ENCODE measurements around the gene ERGIC2.

The ERGIC2 gene

GRCh38 chr12:29329411-29329810 lies 51.6 kb downstream of the ERGIC2 start:
- Histone ChIP-seq H3K9me3 (ENCODE audit: control insufficient read depth in 2 of 2, low read length in 2 of 2) (no peaks in the 10 kb centered on the region), H3K27me3 (ENCODE audit: control insufficient read depth in 1 of 2, insufficient read depth in 2 of 2, low read length in 2 of 2) (no peaks in the 10 kb centered on the region), H3K4me1 (ENCODE audit: control insufficient read depth, insufficient read depth, low read length) (no peaks in the 10 kb centered on the region), H3K36me3 (ENCODE audit: control insufficient read depth in 2 of 2, insufficient read depth in 2 of 2, low read length in 2 of 2) (no peaks in the 10 kb centered on the region), H3K9ac (ENCODE audit: low read length in 2 of 2) (no peak overlapping the region), H3K27ac (ENCODE audit: low read length) (no peak overlapping the region), H3K4me3 (ENCODE audit: low read length in 2 of 2) (no peak overlapping the region)

- no peak overlapping the region for H3K27ac ChIP-seq (ENCODE audit: low read length)
- H3K36me3 ChIP-seq (ENCODE audit: control insufficient read depth in 2 of 2, insufficient read depth in 2 of 2, low read length in 2 of 2): no peaks in the 10 kb centered on the region
- H3K4me1 ChIP-seq (ENCODE audit: control insufficient read depth, insufficient read depth, low read length): no peaks in the 10 kb centered on the region
- H3K4me3 ChIP-seq (ENCODE audit: low read length in 2 of 2): no peak overlapping the region
- no peaks in the 10 kb centered on the region for H3K9me3 ChIP-seq (ENCODE audit: control insufficient read depth in 2 of 2, low read length in 2 of 2)
- H3K27me3 ChIP-seq (ENCODE audit: control insufficient read depth in 1 of 2, insufficient read depth in 2 of 2, low read length in 2 of 2): no peaks in the 10 kb centered on the region
- no peak overlapping the region for H3K9ac ChIP-seq (ENCODE audit: low read length in 2 of 2)
Observed at GRCh38 chr12:29322157-29322556, 58.8 kb downstream of the ERGIC2 start.

- H3K4me3 ChIP-seq (ENCODE audit: low read length in 2 of 2): no peak overlapping the region
- no peaks in the 10 kb centered on the region for H3K27me3 ChIP-seq (ENCODE audit: control insufficient read depth in 1 of 2, insufficient read depth in 2 of 2, low read length in 2 of 2)
- H3K4me1 ChIP-seq (ENCODE audit: control insufficient read depth, insufficient read depth, low read length): no peaks in the 10 kb centered on the region
- no peak overlapping the region for H3K9ac ChIP-seq (ENCODE audit: low read length in 2 of 2)
- H3K9me3 ChIP-seq (ENCODE audit: control insufficient read depth in 2 of 2, low read length in 2 of 2): no peaks in the 10 kb centered on the region
- no peaks in the 10 kb centered on the region for H3K36me3 ChIP-seq (ENCODE audit: control insufficient read depth in 2 of 2, insufficient read depth in 2 of 2, low read length in 2 of 2)
- no peak overlapping the region for H3K27ac ChIP-seq (ENCODE audit: low read length)
Observed at GRCh38 chr12:29320295-29321085, 60.5 kb downstream of the ERGIC2 start.

GRCh38 chr12:29317556-29318363 lies 63.2 kb downstream of the ERGIC2 start:
- H3K36me3 ChIP-seq (ENCODE audit: control insufficient read depth in 2 of 2, insufficient read depth in 2 of 2, low read length in 2 of 2): no peaks in the 10 kb centered on the region
- H3K27ac ChIP-seq (ENCODE audit: low read length): no peak overlapping the region
- H3K9ac ChIP-seq (ENCODE audit: low read length in 2 of 2): no peak overlapping the region
- no peak overlapping the region for H3K4me3 ChIP-seq (ENCODE audit: low read length in 2 of 2)
- H3K9me3 ChIP-seq (ENCODE audit: control insufficient read depth in 2 of 2, low read length in 2 of 2): no peaks in the 10 kb centered on the region
- no peaks in the 10 kb centered on the region for H3K4me1 ChIP-seq (ENCODE audit: control insufficient read depth, insufficient read depth, low read length)
- no peaks in the 10 kb centered on the region for H3K27me3 ChIP-seq (ENCODE audit: control insufficient read depth in 1 of 2, insufficient read depth in 2 of 2, low read length in 2 of 2)

- Histone ChIP-seq H3K9me3 (ENCODE audit: control insufficient read depth in 2 of 2, low read length in 2 of 2) (no peaks in the 10 kb centered on the region), H3K27ac (ENCODE audit: low read length) (no peak overlapping the region), H3K27me3 (ENCODE audit: control insufficient read depth in 1 of 2, insufficient read depth in 2 of 2, low read length in 2 of 2) (no peaks in the 10 kb centered on the region), H3K4me1 (ENCODE audit: control insufficient read depth, insufficient read depth, low read length) (no peaks in the 10 kb centered on the region), H3K36me3 (ENCODE audit: control insufficient read depth in 2 of 2, insufficient read depth in 2 of 2, low read length in 2 of 2) (no peaks in the 10 kb centered on the region), H3K4me3 (ENCODE audit: low read length in 2 of 2) (no peak overlapping the region), H3K9ac (ENCODE audit: low read length in 2 of 2) (no peak overlapping the region)
Observed at GRCh38 chr12:29316752-29317151, 64.2 kb downstream of the ERGIC2 start.

- Histone ChIP-seq H3K36me3 (ENCODE audit: control insufficient read depth in 2 of 2, insufficient read depth in 2 of 2, low read length in 2 of 2) (no peaks in the 10 kb centered on the region), H3K27me3 (ENCODE audit: control insufficient read depth in 1 of 2, insufficient read depth in 2 of 2, low read length in 2 of 2) (no peaks in the 10 kb centered on the region), H3K9ac (ENCODE audit: low read length in 2 of 2) (no peak overlapping the region), H3K9me3 (ENCODE audit: control insufficient read depth in 2 of 2, low read length in 2 of 2) (no peaks in the 10 kb centered on the region), H3K27ac (ENCODE audit: low read length) (no peak overlapping the region), H3K4me1 (ENCODE audit: control insufficient read depth, insufficient read depth, low read length) (no peaks in the 10 kb centered on the region), H3K4me3 (ENCODE audit: low read length in 2 of 2) (no peak overlapping the region)
Observed at GRCh38 chr12:29314416-29314815, 66.6 kb downstream of the ERGIC2 start.

GRCh38 chr12:29310899-29311298 lies 70.1 kb downstream of the ERGIC2 start:
- Histone ChIP-seq H3K9me3 (ENCODE audit: control insufficient read depth in 2 of 2, low read length in 2 of 2) (no peaks in the 10 kb centered on the region), H3K9ac (ENCODE audit: low read length in 2 of 2) (no peak overlapping the region), H3K27ac (ENCODE audit: low read length) (no peak overlapping the region), H3K27me3 (ENCODE audit: control insufficient read depth in 1 of 2, insufficient read depth in 2 of 2, low read length in 2 of 2) (no peaks in the 10 kb centered on the region), H3K4me1 (ENCODE audit: control insufficient read depth, insufficient read depth, low read length) (no peaks in the 10 kb centered on the region), H3K4me3 (ENCODE audit: low read length in 2 of 2) (no peak overlapping the region), H3K36me3 (ENCODE audit: control insufficient read depth in 2 of 2, insufficient read depth in 2 of 2, low read length in 2 of 2) (peaks cover 0 to 4% of the 10 kb centered on the region in 2 donors)

GRCh38 chr12:29309320-29309902 lies 71.6 kb downstream of the ERGIC2 start:
- Histone ChIP-seq H3K4me3 (ENCODE audit: low read length in 2 of 2) (no peak overlapping the region), H3K9ac (ENCODE audit: low read length in 2 of 2) (no peak overlapping the region), H3K9me3 (ENCODE audit: control insufficient read depth in 2 of 2, low read length in 2 of 2) (no peaks in the 10 kb centered on the region), H3K36me3 (ENCODE audit: control insufficient read depth in 2 of 2, insufficient read depth in 2 of 2, low read length in 2 of 2) (peaks cover 0 to 4% of the 10 kb centered on the region in 2 donors), H3K27me3 (ENCODE audit: control insufficient read depth in 1 of 2, insufficient read depth in 2 of 2, low read length in 2 of 2) (no peaks in the 10 kb centered on the region), H3K27ac (ENCODE audit: low read length) (no peak overlapping the region), H3K4me1 (ENCODE audit: control insufficient read depth, insufficient read depth, low read length) (no peaks in the 10 kb centered on the region)

GRCh38 chr12:29306682-29307081 lies 74.3 kb downstream of the ERGIC2 start:
- H3K27me3 ChIP-seq (ENCODE audit: control insufficient read depth in 1 of 2, insufficient read depth in 2 of 2, low read length in 2 of 2): no peaks in the 10 kb centered on the region
- no peak overlapping the region for H3K27ac ChIP-seq (ENCODE audit: low read length)
- H3K9me3 ChIP-seq (ENCODE audit: control insufficient read depth in 2 of 2, low read length in 2 of 2): no peaks in the 10 kb centered on the region
- no peak overlapping the region for H3K9ac ChIP-seq (ENCODE audit: low read length in 2 of 2)
- peaks cover 0 to 4% of the 10 kb centered on the region in 2 donors for H3K36me3 ChIP-seq (ENCODE audit: control insufficient read depth in 2 of 2, insufficient read depth in 2 of 2, low read length in 2 of 2)
- no peak overlapping the region for H3K4me3 ChIP-seq (ENCODE audit: low read length in 2 of 2)
- H3K4me1 ChIP-seq (ENCODE audit: control insufficient read depth, insufficient read depth, low read length): no peaks in the 10 kb centered on the region

GRCh38 chr12:29306266-29306665 lies 74.7 kb downstream of the ERGIC2 start:
- Histone ChIP-seq H3K36me3 (ENCODE audit: control insufficient read depth in 2 of 2, insufficient read depth in 2 of 2, low read length in 2 of 2) (peaks cover 0 to 4% of the 10 kb centered on the region in 2 donors), H3K27me3 (ENCODE audit: control insufficient read depth in 1 of 2, insufficient read depth in 2 of 2, low read length in 2 of 2) (no peaks in the 10 kb centered on the region), H3K9me3 (ENCODE audit: control insufficient read depth in 2 of 2, low read length in 2 of 2) (no peaks in the 10 kb centered on the region), H3K4me1 (ENCODE audit: control insufficient read depth, insufficient read depth, low read length) (no peaks in the 10 kb centered on the region), H3K27ac (ENCODE audit: low read length) (no peak overlapping the region), H3K4me3 (ENCODE audit: low read length in 2 of 2) (no peak overlapping the region), H3K9ac (ENCODE audit: low read length in 2 of 2) (no peak overlapping the region)
